HepG2 (cell line): ENCODE measurements around the gene EPHB4. TPM values are rescaled to one million over a fixed set of nuclear protein-coding genes. Genes with fewer than 3 reads are reported as not detected.

Experiments
- ATF2 ChIP-seq: sonication (generic); formaldehyde crosslinking; IDR thresholded peaks from 2 replicates; pipeline ENCODE4 v1.4.0; 2020; ENCODE audit warnings: missing genetic modification reagents
- GLI4 ChIP-seq: sonication (generic); formaldehyde crosslinking; IDR thresholded peaks from 2 replicates; pipeline ENCODE4 v1.5.1; 2020; ENCODE audit warnings: missing genetic modification reagents, mild to moderate bottlenecking, moderate library complexity, borderline replicate concordance
- MED8 ChIP-seq: sonication (generic); formaldehyde crosslinking; IDR thresholded peaks from 2 replicates; pipeline ENCODE4 v1.8.1; 2023; ENCODE audit warnings: mild to moderate bottlenecking, missing genetic modification reagents; ENCODE audit not compliant: insufficient replicate concordance
- MTA1 ChIP-seq: sonication (generic); formaldehyde crosslinking; IDR thresholded peaks from 2 replicates; pipeline ENCODE4 v1.4.0; 2020; ENCODE audit warnings: missing genetic modification reagents, mild to moderate bottlenecking, borderline replicate concordance
- MTF2 ChIP-seq: sonication (generic); formaldehyde crosslinking; IDR thresholded peaks from 2 replicates; pipeline ENCODE4 v1.5.0; 2020; ENCODE audit warnings: missing genetic modification reagents, borderline replicate concordance
- POGK ChIP-seq: sonication (generic); formaldehyde crosslinking; conservative IDR thresholded peaks from 2 replicates; pipeline ENCODE4 v1.8.0; 2022; ENCODE audit warnings: mild to moderate bottlenecking, moderate library complexity, missing genetic modification reagents
- RARG ChIP-seq: sonication (generic); formaldehyde crosslinking; IDR thresholded peaks from 2 replicates; pipeline ENCODE4 v1.4.0; 2020; ENCODE audit warnings: low read depth, mild to moderate bottlenecking, missing genetic modification reagents
- REL ChIP-seq: sonication (generic); formaldehyde crosslinking; conservative IDR thresholded peaks from 2 replicates; pipeline ENCODE4 v1.8.0; 2022; ENCODE audit warnings: mild to moderate bottlenecking, missing genetic modification reagents, moderate library complexity
- TFAP4 ChIP-seq: sonication (generic); IDR thresholded peaks from 2 replicates; pipeline ENCODE4 v1.6.1; 2016; ENCODE audit warnings: low read depth, borderline replicate concordance
- UBTF ChIP-seq: sonication (generic); formaldehyde crosslinking; IDR thresholded peaks from 2 replicates; pipeline ENCODE4 v1.4.0; 2020; ENCODE audit warnings: mild to moderate bottlenecking, missing genetic modification reagents
- ZNF232 ChIP-seq: sonication (generic); formaldehyde crosslinking; IDR thresholded peaks from 2 replicates; pipeline ENCODE4 v1.4.0; 2020; ENCODE audit warnings: missing genetic modification reagents, borderline replicate concordance
- ZNF264 ChIP-seq: sonication (generic); formaldehyde crosslinking; IDR thresholded peaks from 2 replicates; pipeline ENCODE4 v1.4.0; 2020; ENCODE audit warnings: missing genetic modification reagents
- ZNF562 ChIP-seq: sonication (generic); formaldehyde crosslinking; IDR thresholded peaks from 2 replicates; pipeline ENCODE4 v1.8.0; 2022; ENCODE audit warnings: missing genetic modification reagents, borderline replicate concordance
- ZNF660 ChIP-seq: sonication (generic); formaldehyde crosslinking; IDR thresholded peaks from 2 replicates; pipeline ENCODE4 v1.5.1; 2020; ENCODE audit warnings: mild to moderate bottlenecking, low read depth, missing genetic modification reagents, borderline replicate concordance
- ZNF773 ChIP-seq: sonication (generic); formaldehyde crosslinking; IDR thresholded peaks from 2 replicates; pipeline ENCODE4 v1.4.0; 2020; ENCODE audit warnings: missing genetic modification reagents, borderline replicate concordance
- ZNF878 ChIP-seq: sonication (generic); formaldehyde crosslinking; IDR thresholded peaks from 2 replicates; pipeline ENCODE4 v1.8.1; 2023; ENCODE audit warnings: mild to moderate bottlenecking, missing genetic modification reagents, moderate library complexity
- polyA plus RNA-seq, 8 experiments: library from polyadenylated mRNA; depleted of rRNA in 3 of 8; stranded (reverse) in 7 of 8; unstranded in 1 of 8; fragments of >200 nt; fragmentation: Illumina TruSeq in 4 of 8; extraction: Trizol in 4 of 8; gene quantifications; 2 replicates each; pipeline versions ENCODE4 v1.2.1 to v1.2.3, GENCODE V29; 2011 to 2016; ENCODE audit warnings: low read depth in 4 of 8, missing spikeins in 1 of 8, mixed read lengths in 1 of 8; ENCODE audit not compliant: insufficient read depth in 1 of 8
- total RNA-seq, 5 experiments: library from RNA; depleted of rRNA; stranded (reverse); fragments of >200 nt; fragmentation: Illumina TruSeq; extraction: Trizol; gene quantifications; 2 replicates each; pipeline ENCODE4 v1.2.3, GENCODE V29; 2016; ENCODE audit warnings: low read depth in 1 of 5

Gene EPHB4
- total and polyA plus RNA-seq, 2 of the 13 experiments (the other 11 are each of a cell fraction or from before 2014, with no cell fraction given), result 61.4 to 69.6 TPM

GRCh38 chr7:100874577-100875355, 47.4 kb upstream of the EPHB4 start, which contains the start of gene SRRT (continued):
- peak; percentile 12; the same call in 1 of the 2 replicates for TF ChIP-seq ZNF232 (CRISPR knock-in tag)
- peak; percentile 66; the same call in 1 of the 2 replicates for TF ChIP-seq POGK (CRISPR knock-in tag)
- no peak for TF ChIP-seq ZNF773 (CRISPR knock-in tag)
- TF ChIP-seq ATF2 (CRISPR knock-in tag), result peak; percentile 64; the same call in 1 of the 2 replicates
- TF ChIP-seq TFAP4, result peak; percentile 25; the same call in 1 of the 2 replicates
- peak; percentile 61 for TF ChIP-seq MED8
- no peak for TF ChIP-seq ZNF264 (CRISPR knock-in tag)
- no peak for TF ChIP-seq ZNF562 (CRISPR knock-in tag)
- 0 out of 2 replicates have a peak, but pooled peaks have one; percentile 45 for TF ChIP-seq MTF2 (CRISPR knock-in tag)
- TF ChIP-seq RARG (CRISPR knock-in tag), result no peak
- no peak for TF ChIP-seq ZNF660 (CRISPR knock-in tag)
- TF ChIP-seq GLI4 (CRISPR knock-in tag), result 0 out of 2 replicates have a peak, but pooled peaks have one; percentile 3
- TF ChIP-seq MTA1 (CRISPR knock-in tag), result peak; percentile 54; the same call in 1 of the 2 replicates
- peak; percentile 74; the same call in 1 of the 2 replicates for TF ChIP-seq REL (CRISPR knock-in tag)
- TF ChIP-seq ZNF878 (CRISPR knock-in tag), result peak; percentile 88
- peak; percentile 68 for TF ChIP-seq UBTF (CRISPR knock-in tag)
